Endothelial cell of umbilical vein (primary cell): ENCODE measurements around the gene R3HDM2. TPM values are rescaled to one million over a fixed set of nuclear protein-coding genes. Genes with fewer than 3 reads are reported as not detected.

Source experiments
- BruUV-seq: library from RNA; stranded (reverse); fragments of 400-500 nt; replicated peaks from 2 replicates; lab custom pipeline; 2021; lab: Mats Ljungman, UMichigan
- CTCF ChIA-PET: fragments of 300-600, 350-600 bp; sonication (Branson Sonifier 250); formaldehyde crosslinking; loops from one replicate; lab custom pipeline; 2021; ENCODE audit warnings: antibody characterized with exemption, inconsistent platforms; lab: Charles Lee
- POLR2A ChIA-PET: fragments of 300-600, 350-600 bp; sonication (Branson Sonifier 250); formaldehyde crosslinking; loops from one replicate; lab custom pipeline; 2021; ENCODE audit warnings: antibody characterized with exemption, inconsistent platforms; lab: Charles Lee
- DNase-seq: peaks from one replicate; pipeline ENCODE4 v3.0.0-alpha.2; 2011; ENCODE audit warnings: low read depth, low spot score
- FAIRE-seq: peaks from 2 replicates; lab custom pipeline; 2011; peaks lifted over from hg19 to GRCh38; lab: Jason Lieb, UNC
- H2AFZ ChIP-seq: 2 replicates; pipeline ENCODE4 v1.6.0; 2012; ENCODE audit warnings: low read depth, low read length, control low read depth, inconsistent platforms
- H3K27ac ChIP-seq: 2 replicates; pipeline ENCODE4 v1.5.1; 2011; ENCODE audit warnings: low read depth, mild to moderate bottlenecking, control low read depth, low read length, moderate library complexity; ENCODE audit not compliant: insufficient read depth
- H3K27me3 ChIP-seq, 2 experiments: 2 replicates each; pipeline versions ENCODE4 v1.6.0 to v1.6.1; 2011; ENCODE audit warnings: low read length in 2 of 2, mixed read lengths in 1 of 2; ENCODE audit not compliant: control insufficient read depth in 2 of 2, insufficient read depth in 2 of 2
- H3K36me3 ChIP-seq, 2 experiments: 2 replicates in 1 of 2; 3 replicates in 1 of 2; pipeline ENCODE4 v1.5.1; 2011; ENCODE audit warnings: low read length in 2 of 2, mild to moderate bottlenecking in 1 of 2, moderate library complexity in 1 of 2; ENCODE audit not compliant: control insufficient read depth in 2 of 2, insufficient read depth in 2 of 2; ENCODE audit errors: extremely low read depth in 1 of 2
- H3K4me1 ChIP-seq: 3 replicates; pipeline ENCODE4 v1.5.1; 2011; ENCODE audit warnings: mild to moderate bottlenecking, low read length; ENCODE audit not compliant: control insufficient read depth, insufficient read depth; ENCODE audit errors: extremely low read depth
- H3K4me2 ChIP-seq: 2 replicates; pipeline ENCODE4 v1.6.1; 2011; ENCODE audit warnings: low read length, control low read depth, mixed read lengths; ENCODE audit not compliant: insufficient read depth
- H3K4me3 ChIP-seq, 3 experiments: fragments of 200-600 bp in 1 of 3; sonication (generic), shearing (Covaris generic) in 1 of 3; replicated peaks in 1 of 3; 2 replicates each; pipeline ENCODE4 v1.5.1; 2011 to 2016; ENCODE audit warnings: control low read depth in 3 of 3, low read length in 3 of 3, mild to moderate bottlenecking in 2 of 3, inconsistent platforms in 1 of 3, low read depth in 1 of 3, moderate library complexity in 1 of 3; ENCODE audit not compliant: insufficient read depth in 1 of 3
- H3K79me2 ChIP-seq: 2 replicates; pipeline ENCODE4 v1.6.0; 2012; ENCODE audit warnings: low read length, inconsistent platforms; ENCODE audit not compliant: control insufficient read depth, insufficient read depth
- H3K9ac ChIP-seq: replicated peaks from 2 replicates; pipeline ENCODE3; 2011; ENCODE audit warnings: low read length, control low read depth; ENCODE audit not compliant: insufficient read depth; ENCODE audit errors: extremely low read depth
- H3K9me1 ChIP-seq: replicated peaks from 3 replicates; pipeline ENCODE4 v1.6.0; 2011; ENCODE audit warnings: mild to moderate bottlenecking, low read length; ENCODE audit not compliant: control insufficient read depth, insufficient read depth; ENCODE audit errors: extremely low read depth
- H3K9me3 ChIP-seq: replicated peaks from 2 replicates; pipeline ENCODE4 v1.5.1; 2012; ENCODE audit warnings: low read length, inconsistent platforms; ENCODE audit not compliant: control insufficient read depth, insufficient read depth
- H4K20me1 ChIP-seq: replicated peaks from 2 replicates; pipeline ENCODE3; 2011; ENCODE audit warnings: mild to moderate bottlenecking, low read length; ENCODE audit not compliant: control insufficient read depth, insufficient read depth; ENCODE audit errors: extremely low read depth
- EZH2 ChIP-seq: IDR thresholded peaks from 2 replicates; pipeline ENCODE4 v1.6.1; 2012; ENCODE audit warnings: borderline replicate concordance, low read depth, mild to moderate bottlenecking, moderate library complexity, low read length, inconsistent platforms; ENCODE audit not compliant: severe bottlenecking
- FOS ChIP-seq: IDR thresholded peaks from 2 replicates; pipeline ENCODE4 v1.6.1; 2011; ENCODE audit warnings: mild to moderate bottlenecking, low read length, moderate library complexity, borderline replicate concordance; ENCODE audit not compliant: insufficient read depth
- GATA2 ChIP-seq: IDR thresholded peaks from 2 replicates; pipeline ENCODE4 v1.7.0; 2011; ENCODE audit warnings: low read depth, mild to moderate bottlenecking, moderate library complexity, mixed read lengths, low read length; ENCODE audit not compliant: insufficient read length, insufficient read depth
- JUN ChIP-seq: IDR thresholded peaks from 2 replicates; pipeline ENCODE4 v1.6.1; 2011; ENCODE audit warnings: borderline replicate concordance, low read depth; ENCODE audit not compliant: insufficient read length, insufficient read depth
- MAX ChIP-seq: IDR thresholded peaks from 2 replicates; pipeline ENCODE4 v1.6.1; 2011; ENCODE audit not compliant: insufficient read depth, insufficient read length
- POLR2A ChIP-seq: IDR thresholded peaks from 2 replicates; pipeline ENCODE4 v1.6.1; 2012; ENCODE audit warnings: low read depth, mild to moderate bottlenecking, control low read depth, low read length
- POLR2AphosphoS5 ChIP-seq: IDR thresholded peaks from 2 replicates; pipeline ENCODE4 v1.6.1; 2012; ENCODE audit warnings: low read depth, mild to moderate bottlenecking, control low read depth, low read length, moderate library complexity; ENCODE audit not compliant: insufficient read depth
- dilution Hi-C: fragments of 300-500 bp; cut with MboI; formaldehyde crosslinking; loops from one replicate; pipeline ENCODE4 v1.15.0; 2019; ENCODE audit warnings: low sequenced_read_pairs; ENCODE audit not compliant: extremely low pct_ligation_motif_present
- intact Hi-C: fragments of 100-400 bp; cut with micrococcal nuclease; formaldehyde crosslinking; loops from one replicate; pipeline ENCODE4 v1.10.0; 2022
- polyA plus RNA-seq, 4 experiments: library from polyadenylated mRNA; depleted of rRNA in 3 of 4; stranded (reverse) in 3 of 4; unstranded in 1 of 4; fragments of >200 nt; gene quantifications; 2 replicates each; pipeline versions ENCODE4 v1.2.1 to v1.2.3, GENCODE V29; 2011 to 2012; ENCODE audit warnings: missing spikeins in 1 of 4
- total RNA-seq: library from RNA; stranded (reverse); gene quantifications from 2 replicates; pipeline ENCODE4 v1.2.3, GENCODE V29; 2021
- TF ChIP-seq, protein P1 (sequence below), 2 donors: IDR thresholded peaks; 1 replicate in 1 of 2; 2 replicates in 1 of 2; pipeline ENCODE4 v1.5.1; 2011; ENCODE audit warnings: low read length in 2 of 2, mild to moderate bottlenecking in 2 of 2, moderate library complexity in 2 of 2, control low read depth in 1 of 2, inconsistent platforms in 1 of 2, low read depth in 1 of 2; ENCODE audit not compliant: insufficient read depth in 1 of 2; ENCODE audit errors: extremely low read depth in 1 of 2

Gene R3HDM2
- total and polyA plus RNA-seq, 2 donors (not counting 3 experiments of a cell fraction or from before 2014, with no cell fraction given) = 26.1 to 31.3 TPM

DNA sequence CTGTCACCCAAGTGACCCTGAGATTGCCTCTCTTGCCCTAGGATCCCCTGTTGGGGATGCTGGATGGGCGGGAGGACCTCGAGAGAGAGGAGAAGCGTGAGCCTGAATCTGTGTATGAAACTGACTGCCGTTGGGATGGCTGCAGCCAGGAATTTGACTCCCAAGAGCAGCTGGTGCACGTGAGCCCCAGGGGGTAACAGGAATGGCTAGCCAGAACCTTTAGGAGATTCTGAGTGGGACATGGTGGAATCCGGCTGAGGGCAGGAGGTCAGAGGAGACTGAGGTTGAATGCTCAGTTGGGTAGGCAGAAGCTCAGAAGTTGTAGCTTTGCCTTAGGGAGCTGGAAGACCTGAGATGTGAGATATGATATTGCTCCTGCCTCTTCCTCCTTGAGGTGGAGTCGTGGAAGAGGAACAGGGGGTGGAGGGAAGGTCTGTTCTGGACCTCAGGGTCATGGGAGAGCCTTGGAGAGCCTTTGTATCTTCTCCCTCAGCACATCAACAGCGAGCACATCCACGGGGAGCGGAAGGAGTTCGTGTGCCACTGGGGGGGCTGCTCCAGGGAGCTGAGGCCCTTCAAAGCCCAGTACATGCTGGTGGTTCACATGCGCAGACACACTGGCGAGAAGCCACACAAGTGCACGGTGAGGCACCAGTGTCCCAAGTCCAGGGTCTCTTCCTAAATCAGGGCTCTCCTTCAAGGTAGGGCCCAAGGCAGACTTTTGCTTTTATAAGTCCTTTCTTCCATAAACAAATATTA, 35.1 kb upstream of the R3HDM2 start:
- Histone ChIP-seq H3K9ac (no peak overlapping the region), H2AFZ (no peak overlapping the region), H4K20me1 (no peaks in the 10 kb centered on the region), H3K27ac (no peak overlapping the region), H3K79me2 (no peaks in the 10 kb centered on the region), H3K4me1 (peaks cover 5% of the 10 kb centered on the region), H3K27me3 (peaks cover 12 to 16% of the 10 kb centered on the region in 2 experiments), H3K9me3 (no peaks in the 10 kb centered on the region), H3K4me2 (no peak overlapping the region), H3K9me1 (no peaks in the 10 kb centered on the region), H3K36me3 (no peaks in the 10 kb centered on the region), H3K4me3 (no peak overlapping the region)
- ChIA-PET POLR2A (no interaction called here), CTCF (interaction anchor here (1.0 to 1.4 kb wide), 3 partner anchors 9 to 167 kb away, joined by 3 to 7 read pairs (median 3); partner anchors contain the start of genes B4GALNT1 and INHBE)
- DNase-seq (no peak), FAIRE-seq (no peak)
- intact Hi-C loops (no loop called here), dilution Hi-C loops (no loop called here)
- BruUV-seq = no TSS peak
- TF ChIP-seq GATA2 (no peak), JUN (no peak), FOS (no peak), POLR2AphosphoS5 (no peak), MAX (no peak), POLR2A (no peak), EZH2 (no peak)
- TF ChIP-seq, protein P1, sequence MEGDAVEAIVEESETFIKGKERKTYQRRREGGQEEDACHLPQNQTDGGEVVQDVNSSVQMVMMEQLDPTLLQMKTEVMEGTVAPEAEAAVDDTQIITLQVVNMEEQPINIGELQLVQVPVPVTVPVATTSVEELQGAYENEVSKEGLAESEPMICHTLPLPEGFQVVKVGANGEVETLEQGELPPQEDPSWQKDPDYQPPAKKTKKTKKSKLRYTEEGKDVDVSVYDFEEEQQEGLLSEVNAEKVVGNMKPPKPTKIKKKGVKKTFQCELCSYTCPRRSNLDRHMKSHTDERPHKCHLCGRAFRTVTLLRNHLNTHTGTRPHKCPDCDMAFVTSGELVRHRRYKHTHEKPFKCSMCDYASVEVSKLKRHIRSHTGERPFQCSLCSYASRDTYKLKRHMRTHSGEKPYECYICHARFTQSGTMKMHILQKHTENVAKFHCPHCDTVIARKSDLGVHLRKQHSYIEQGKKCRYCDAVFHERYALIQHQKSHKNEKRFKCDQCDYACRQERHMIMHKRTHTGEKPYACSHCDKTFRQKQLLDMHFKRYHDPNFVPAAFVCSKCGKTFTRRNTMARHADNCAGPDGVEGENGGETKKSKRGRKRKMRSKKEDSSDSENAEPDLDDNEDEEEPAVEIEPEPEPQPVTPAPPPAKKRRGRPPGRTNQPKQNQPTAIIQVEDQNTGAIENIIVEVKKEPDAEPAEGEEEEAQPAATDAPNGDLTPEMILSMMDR (IDR thresholded peaks at IDR 0.05; ENCODE audit: extremely low read depth in 1 of 2, insufficient read depth in 1 of 2, low read depth in 1 of 2, low read length in 2 of 2) = no peak
